A673 (cell line): ENCODE results near the gene GATAD2B. TPM values are rescaled to one million over a fixed set of nuclear protein-coding genes. Genes with fewer than 3 reads are reported as not detected.
A peak's percentile ranks its signal among the peaks of the same experiment; 100 is the strongest.

Source experiments
- BruUV-seq: library from RNA; stranded (reverse); fragments of 400-500 nt; replicated peaks from 2 replicates; lab custom pipeline; 2021; lab: Mats Ljungman, UMichigan
- CTCF ChIA-PET: fragments of 300-600 bp; sonication (Branson Sonifier 250); formaldehyde crosslinking; loops from one replicate; lab custom pipeline; 2022; ENCODE audit warnings: antibody characterized with exemption; lab: Charles Lee
- POLR2A ChIA-PET: fragments of 300-600 bp; sonication (Branson Sonifier 250); formaldehyde crosslinking; loops from one replicate; lab custom pipeline; 2022; ENCODE audit warnings: antibody characterized with exemption; ENCODE audit not compliant: low non-redundant PET; lab: Charles Lee
- DNase-seq: peaks from one replicate; pipeline ENCODE4 v3.0.0-alpha.2; 2015; ENCODE audit warnings: low spot score
- H3K27ac ChIP-seq: fragments of 200-600 bp; sonication (generic); 2 replicates; pipeline ENCODE4 v1.5.1; 2016; ENCODE audit warnings: mixed run types, low read depth, mild to moderate bottlenecking, mixed read lengths, antibody characterized with exemption, low read length; ENCODE audit not compliant: poor library complexity, severe bottlenecking
- H3K27me3 ChIP-seq: fragments of 200-600 bp; sonication (generic); replicated peaks from 2 replicates; pipeline ENCODE4 v1.6.1; 2017; ENCODE audit warnings: mixed run types, low read depth, mild to moderate bottlenecking, mixed read lengths, antibody characterized with exemption, low read length; ENCODE audit not compliant: insufficient read depth, poor library complexity
- H3K36me3 ChIP-seq: fragments of 200-600 bp; sonication (generic); 2 replicates; pipeline ENCODE4 v1.6.1; 2016; ENCODE audit warnings: mixed run types, mild to moderate bottlenecking, mixed read lengths, antibody characterized with exemption, low read length; ENCODE audit not compliant: insufficient read depth, poor library complexity, severe bottlenecking
- H3K4me1 ChIP-seq: fragments of 200-600 bp; sonication (generic); 2 replicates; pipeline ENCODE4 v1.6.1; 2017; ENCODE audit warnings: mixed run types, mild to moderate bottlenecking, mixed read lengths, antibody characterized with exemption, low read length; ENCODE audit not compliant: insufficient read depth, poor library complexity, severe bottlenecking
- H3K4me3 ChIP-seq: fragments of 200-600 bp; sonication (generic); 2 replicates; pipeline ENCODE4 v1.5.1; 2016; ENCODE audit warnings: low read depth, mixed run types, mild to moderate bottlenecking, mixed read lengths, low read length; ENCODE audit not compliant: poor library complexity, severe bottlenecking
- H3K9me3 ChIP-seq: fragments of 200-600 bp; sonication (generic); 2 replicates; pipeline ENCODE4 v1.6.1; 2016; ENCODE audit warnings: mixed run types, low read depth, mild to moderate bottlenecking, mixed read lengths, antibody characterized with exemption, low read length; ENCODE audit not compliant: poor library complexity, severe bottlenecking
- CTCF ChIP-seq: fragments of 300-800, 200-600 bp; sonication (generic); conservative IDR thresholded peaks from 2 replicates; pipeline ENCODE4 v1.5.1; 2017; ENCODE audit warnings: low read depth, mild to moderate bottlenecking, antibody characterized with exemption, low read length, moderate library complexity, mixed read lengths
- EZH2 ChIP-seq: fragments of 200-600 bp; sonication (generic); IDR thresholded peaks from 2 replicates; pipeline ENCODE4 v1.6.1; 2017; ENCODE audit warnings: borderline replicate concordance, low read depth, mild to moderate bottlenecking, mixed read lengths, antibody characterized with exemption, low read length; ENCODE audit not compliant: poor library complexity, severe bottlenecking
- intact Hi-C: fragments of 100-400 bp; cut with micrococcal nuclease; formaldehyde crosslinking; loops from one replicate; pipeline ENCODE4 v1.10.0; 2022; ENCODE audit not compliant: unreplicated experiment
- total RNA-seq: library from RNA; stranded (reverse); gene quantifications from 2 replicates; pipeline ENCODE4 v1.2.3, GENCODE V29; 2021

The GATAD2B gene
- total RNA-seq, 1 experiment from 2014 or later = 58.8 TPM

- H3K4me3 ChIP-seq = no peak overlapping the region
- no peak overlapping the region for H3K27ac ChIP-seq
- ChIA-PET POLR2A (interaction anchor here (0.5 kb wide), 1 partner anchor 19 kb away, joined by 3 read pairs; no protein-coding TSS in a partner anchor), CTCF (no interaction called here)
- no peaks in the 10 kb centered on the region for H3K9me3 ChIP-seq
- H3K36me3 ChIP-seq = no peaks in the 10 kb centered on the region
- no peak for TF ChIP-seq EZH2
- no peak for TF ChIP-seq CTCF
- H3K27me3 ChIP-seq = no peaks in the 10 kb centered on the region
- no peak for DNase-seq
- intact Hi-C loops = no loop called here
- BruUV-seq = no TSS peak
- H3K4me1 ChIP-seq = peaks cover under 1% of the 10 kb centered on the region
These were observed 34.2 kb downstream of the GATAD2B start for GRCh38 chr1:153888533-153888932.

GRCh38 chr1:153886127-153886526 is 36.6 kb downstream of the GATAD2B start:
- no peak overlapping the region for H3K4me3 ChIP-seq
- no TSS peak for BruUV-seq
- peaks cover 23% of the 10 kb centered on the region for H3K4me1 ChIP-seq
- intact Hi-C loops = no loop called here
- no peaks in the 10 kb centered on the region for H3K9me3 ChIP-seq
- ChIA-PET CTCF (no interaction called here), POLR2A (no interaction called here)
- no peaks in the 10 kb centered on the region for H3K27me3 ChIP-seq
- no peak for DNase-seq
- no peaks in the 10 kb centered on the region for H3K36me3 ChIP-seq
- TF ChIP-seq CTCF = no peak
- TF ChIP-seq EZH2 = no peak
- no peak overlapping the region for H3K27ac ChIP-seq

- ChIA-PET CTCF (no interaction called here), POLR2A (no interaction called here)
- Histone ChIP-seq H3K9me3 (no peaks in the 10 kb centered on the region), H3K27me3 (no peaks in the 10 kb centered on the region), H3K36me3 (no peaks in the 10 kb centered on the region), H3K4me3 (no peak overlapping the region), H3K4me1 (peaks cover 32% of the 10 kb centered on the region), H3K27ac (peak overlapping the region; percentile 15)
- DNase-seq = no peak
- no TSS peak for BruUV-seq
- TF ChIP-seq EZH2 (no peak), CTCF (no peak)
- intact Hi-C loops = no loop called here
These were observed 39.5 kb downstream of the GATAD2B start for GRCh38 chr1:153883223-153883622.
